Lower lobe of right lung (tissue), 2 donors: ENCODE data around the gene UMODL1. TPM values are rescaled to one million over a fixed set of nuclear protein-coding genes. Genes with fewer than 3 reads are reported as not detected.

Experiments
- ATAC-seq, 2 donors: fragments of 200-7000 bp; cut with Tn5 transposase; one replicate each; pipeline ENCODE4 v1.9.1; 2020 to 2022; ENCODE audit warnings: mild to moderate bottlenecking in 2 of 2, moderate library complexity in 2 of 2
- DNase-seq: peaks from one replicate; pipeline ENCODE4 v3.0.0-alpha.2; 2020
- H3K27ac ChIP-seq: fragments of 200-600 bp; one replicate; pipeline ENCODE4 v1.8.0; 2022
- H3K27me3 ChIP-seq: fragments of 200-600 bp; one replicate; pipeline ENCODE4 v1.8.0; 2022; ENCODE audit warnings: low read depth
- H3K36me3 ChIP-seq: fragments of 200-600 bp; one replicate; pipeline ENCODE4 v1.8.0; 2022; ENCODE audit warnings: mild to moderate bottlenecking
- H3K4me1 ChIP-seq: fragments of 200-600 bp; one replicate; pipeline ENCODE4 v1.8.0; 2022
- H3K4me3 ChIP-seq: fragments of 200-600 bp; one replicate; pipeline ENCODE4 v1.8.0; 2022; ENCODE audit warnings: mild to moderate bottlenecking
- H3K9me3 ChIP-seq: fragments of 200-600 bp; one replicate; pipeline ENCODE4 v1.8.0; 2022
- intact Hi-C: fragments of 100-400 bp; cut with DNase I; formaldehyde crosslinking; loops from one replicate; pipeline ENCODE4 v1.11.0; 2022
- total RNA-seq: library from RNA; stranded (reverse); fragmentation: NEBNext Ultra II Directional; extraction: Animal tissue kit (Norgen Biotek cat#: 25700); gene quantifications from one replicate; pipeline ENCODE4 v1.2.1, GENCODE V29; 2021
- TF ChIP-seq, protein P1 (sequence below): fragments of 200-600 bp; IDR thresholded peaks from one replicate; pipeline ENCODE4 v1.8.0; 2022; ENCODE audit warnings: antibody characterized with exemption, mild to moderate bottlenecking
- donor health status: DM: no; HTN: yes; CAD: no; lungs with severe emphysema.

UMODL1 gene
- total RNA-seq, 1 donor from 2014 or later, result 0.50 TPM

DNA sequence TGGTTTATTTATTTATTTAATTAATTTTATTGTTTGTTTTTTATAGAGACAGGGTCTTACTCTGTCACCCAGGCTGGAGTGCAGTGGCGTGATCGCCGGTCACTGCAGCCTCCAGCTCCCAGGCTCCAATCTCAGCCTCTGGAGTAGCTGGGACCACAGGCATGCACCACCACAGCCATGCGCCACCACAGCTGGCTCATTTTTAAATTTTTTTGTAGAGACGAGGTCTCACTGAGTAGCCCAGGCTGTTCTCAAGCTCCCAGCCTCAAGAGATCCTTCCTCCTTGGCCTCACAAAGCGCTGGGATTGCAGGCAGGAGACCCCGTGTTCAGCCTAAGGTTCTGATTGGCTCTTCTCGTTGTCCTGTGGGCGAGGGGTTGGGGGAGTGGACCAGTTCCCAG lies 22.1 kb downstream of the UMODL1 start:
- H3K27ac ChIP-seq, result no peak overlapping the region
- H3K9me3 ChIP-seq, result no peaks in the 10 kb centered on the region
- TF ChIP-seq, protein P1, sequence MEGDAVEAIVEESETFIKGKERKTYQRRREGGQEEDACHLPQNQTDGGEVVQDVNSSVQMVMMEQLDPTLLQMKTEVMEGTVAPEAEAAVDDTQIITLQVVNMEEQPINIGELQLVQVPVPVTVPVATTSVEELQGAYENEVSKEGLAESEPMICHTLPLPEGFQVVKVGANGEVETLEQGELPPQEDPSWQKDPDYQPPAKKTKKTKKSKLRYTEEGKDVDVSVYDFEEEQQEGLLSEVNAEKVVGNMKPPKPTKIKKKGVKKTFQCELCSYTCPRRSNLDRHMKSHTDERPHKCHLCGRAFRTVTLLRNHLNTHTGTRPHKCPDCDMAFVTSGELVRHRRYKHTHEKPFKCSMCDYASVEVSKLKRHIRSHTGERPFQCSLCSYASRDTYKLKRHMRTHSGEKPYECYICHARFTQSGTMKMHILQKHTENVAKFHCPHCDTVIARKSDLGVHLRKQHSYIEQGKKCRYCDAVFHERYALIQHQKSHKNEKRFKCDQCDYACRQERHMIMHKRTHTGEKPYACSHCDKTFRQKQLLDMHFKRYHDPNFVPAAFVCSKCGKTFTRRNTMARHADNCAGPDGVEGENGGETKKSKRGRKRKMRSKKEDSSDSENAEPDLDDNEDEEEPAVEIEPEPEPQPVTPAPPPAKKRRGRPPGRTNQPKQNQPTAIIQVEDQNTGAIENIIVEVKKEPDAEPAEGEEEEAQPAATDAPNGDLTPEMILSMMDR, result no peak
- H3K4me1 ChIP-seq, result peaks cover 3% of the 10 kb centered on the region
- ATAC-seq, result no peak
- H3K36me3 ChIP-seq, result no peaks in the 10 kb centered on the region
- no peak for DNase-seq
- H3K27me3 ChIP-seq, result peaks cover 7% of the 10 kb centered on the region
- no peak overlapping the region for H3K4me3 ChIP-seq
- intact Hi-C loops, result no loop called here

DNA sequence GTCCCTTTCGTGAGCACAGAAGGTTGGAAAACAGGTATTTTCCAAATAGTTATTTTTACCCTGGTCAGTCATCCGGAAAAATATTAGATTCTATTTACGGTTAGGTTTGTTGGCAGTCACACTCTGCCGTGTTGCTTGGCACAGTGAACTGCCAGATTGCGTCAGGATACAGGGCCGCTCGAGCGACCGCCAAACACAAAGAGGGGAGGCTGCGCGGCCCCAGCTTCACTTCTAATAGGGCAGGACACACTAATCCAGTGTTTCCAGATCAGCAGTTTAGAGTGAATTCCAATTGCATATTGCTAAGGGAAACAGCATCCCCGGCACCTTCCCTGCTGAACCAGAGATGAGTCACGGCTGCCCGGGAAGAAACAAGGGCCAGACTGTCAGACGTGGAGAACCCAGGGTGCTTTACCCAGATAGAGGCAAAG lies 22.9 kb downstream of the UMODL1 start:
- TF ChIP-seq, protein P1, result no peak
- no peak overlapping the region for H3K27ac ChIP-seq
- peaks cover 7% of the 10 kb centered on the region for H3K27me3 ChIP-seq
- H3K9me3 ChIP-seq, result no peaks in the 10 kb centered on the region
- intact Hi-C loops, result no loop called here
- peaks cover 4% of the 10 kb centered on the region for H3K4me1 ChIP-seq
- DNase-seq, result no peak
- no peak overlapping the region for H3K4me3 ChIP-seq
- no peaks in the 10 kb centered on the region for H3K36me3 ChIP-seq
- no peak for ATAC-seq

DNA sequence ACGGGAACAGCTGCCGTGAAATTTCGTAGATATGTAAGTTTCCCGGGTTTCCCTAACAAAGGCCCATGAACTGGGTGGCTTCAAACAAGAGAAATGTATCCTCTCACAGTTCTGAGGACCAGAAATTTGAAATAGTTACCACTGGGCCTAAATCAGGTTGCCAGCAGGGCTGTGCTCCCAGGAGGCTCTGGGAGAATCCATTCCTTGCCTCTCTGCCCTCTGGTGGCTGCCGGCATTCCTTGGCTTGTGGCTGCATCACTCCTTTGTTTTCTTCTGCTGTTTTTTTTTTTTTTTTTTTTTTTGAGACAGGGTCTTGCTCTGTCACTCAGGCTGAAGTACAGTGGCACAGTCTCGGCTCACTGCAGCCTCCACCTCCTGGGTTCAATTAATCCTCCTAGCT lies 23.7 kb downstream of the UMODL1 start:
- Histone ChIP-seq H3K4me1 (peaks cover 4% of the 10 kb centered on the region), H3K4me3 (no peak overlapping the region), H3K9me3 (no peaks in the 10 kb centered on the region), H3K27ac (no peak overlapping the region), H3K27me3 (peaks cover 7% of the 10 kb centered on the region), H3K36me3 (no peaks in the 10 kb centered on the region)
- no peak for DNase-seq
- no peak for ATAC-seq
- intact Hi-C loops, result no loop called here
- TF ChIP-seq, protein P1, result no peak

DNA sequence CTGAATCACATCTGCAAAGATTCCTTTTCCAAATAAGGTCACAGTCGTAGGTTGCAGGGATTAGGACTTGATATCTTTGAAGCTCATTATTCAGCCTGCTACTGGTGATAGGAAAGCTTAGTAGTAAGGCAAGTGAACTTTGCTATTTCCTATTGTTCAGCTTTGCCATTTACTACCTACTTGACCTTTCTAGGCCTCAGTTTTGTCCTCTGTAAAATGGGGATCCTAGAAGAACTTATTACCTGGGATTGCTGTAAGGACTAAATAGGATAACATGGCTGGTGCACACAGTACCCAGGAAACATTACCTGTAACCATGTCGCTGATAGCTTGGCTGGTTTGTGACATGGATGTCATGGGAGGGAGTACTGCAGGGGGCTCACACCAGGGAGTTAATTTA lies 24.5 kb downstream of the UMODL1 start:
- intact Hi-C loops, result no loop called here
- H3K9me3 ChIP-seq, result no peaks in the 10 kb centered on the region
- H3K36me3 ChIP-seq, result no peaks in the 10 kb centered on the region
- no peak for DNase-seq
- no peak overlapping the region for H3K27ac ChIP-seq
- TF ChIP-seq, protein P1, result no peak
- H3K4me3 ChIP-seq, result no peak overlapping the region
- no peak for ATAC-seq
- H3K27me3 ChIP-seq, result peaks cover 7% of the 10 kb centered on the region
- peaks cover 4% of the 10 kb centered on the region for H3K4me1 ChIP-seq

DNA sequence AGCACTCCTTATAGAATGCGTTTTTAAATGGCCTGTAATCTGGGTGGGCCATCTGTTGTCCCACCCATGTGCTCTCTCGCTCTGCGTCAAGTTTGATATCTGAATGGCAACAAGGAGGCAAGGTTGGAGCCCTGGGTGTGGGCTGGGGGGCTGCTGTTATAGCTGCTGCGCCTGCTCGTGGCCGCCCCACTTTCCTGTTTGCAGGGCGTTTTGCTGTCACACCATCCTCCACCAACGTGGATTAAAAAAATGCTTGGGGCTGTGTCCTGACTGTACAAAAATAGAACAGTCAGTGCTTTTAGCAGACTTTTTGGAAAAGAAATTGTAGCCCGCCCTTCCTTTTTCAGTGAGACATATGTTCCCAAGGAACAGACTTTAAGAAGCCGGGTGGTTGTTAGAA lies 25.4 kb downstream of the UMODL1 start:
- Histone ChIP-seq H3K27ac (no peak overlapping the region), H3K4me3 (no peak overlapping the region), H3K4me1 (peaks cover 4% of the 10 kb centered on the region), H3K27me3 (peaks cover 7% of the 10 kb centered on the region), H3K36me3 (no peaks in the 10 kb centered on the region), H3K9me3 (no peaks in the 10 kb centered on the region)
- DNase-seq, result no peak
- no peak for ATAC-seq
- intact Hi-C loops, result no loop called here
- TF ChIP-seq, protein P1, result no peak

DNA sequence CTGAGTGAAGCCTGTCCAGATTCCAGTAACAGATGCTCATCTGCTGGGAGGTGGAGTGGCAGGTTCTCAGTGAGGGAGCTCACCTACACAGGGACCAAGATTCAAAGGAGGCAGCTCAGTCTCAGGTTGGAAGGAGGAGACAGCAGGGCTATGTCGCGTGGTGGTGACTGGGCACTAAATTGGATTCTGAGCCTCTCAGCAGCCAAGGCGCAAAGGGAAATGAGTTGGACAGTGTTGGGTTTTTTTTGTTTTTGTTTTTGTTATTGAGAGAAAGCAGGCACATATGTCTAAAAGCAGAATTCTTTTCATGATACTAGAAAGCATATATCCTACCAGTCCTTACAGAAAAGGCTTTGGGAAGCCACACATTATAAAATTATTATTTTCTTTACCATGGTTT lies 26.2 kb downstream of the UMODL1 start:
- Histone ChIP-seq H3K36me3 (no peaks in the 10 kb centered on the region), H3K4me1 (peaks cover 4% of the 10 kb centered on the region), H3K4me3 (no peak overlapping the region), H3K9me3 (no peaks in the 10 kb centered on the region), H3K27me3 (peaks cover 7% of the 10 kb centered on the region), H3K27ac (no peak overlapping the region)
- TF ChIP-seq, protein P1, result no peak
- intact Hi-C loops, result no loop called here
- ATAC-seq (no peak), DNase-seq (no peak)
